ENCODE data around the gene HTR1A.

Gene HTR1A

GRCh38 chr5:63962279-63962678 lies at the start of gene HTR1A:
TSS of gene HTR1A (minus strand) at chr5:63962445. CDS start at chr5:63961719, 726 bp downstream.
- in situ Hi-C loops (cut with MboI; ENCODE audit: low sequenced_read_pairs) = no loop called here

- in situ Hi-C loops (cut with MboI; ENCODE audit: low sequenced_read_pairs) = no loop called here
These were observed 41.7 kb upstream of the HTR1A start for GRCh38 chr5:64003966-64004365.

GRCh38 chr5:64000096-64000495 lies 37.9 kb upstream of the HTR1A start:
- in situ Hi-C loops (cut with MboI; ENCODE audit: low sequenced_read_pairs) = no loop called here

GRCh38 chr5:63987053-63987452 lies 24.8 kb upstream of the HTR1A start:
- in situ Hi-C loops (cut with MboI; ENCODE audit: low sequenced_read_pairs) = no loop called here

GRCh38 chr5:63981864-63982263 lies 19.6 kb upstream of the HTR1A start:
- in situ Hi-C loops (cut with MboI; ENCODE audit: low sequenced_read_pairs) = no loop called here

GRCh38 chr5:63963926-63964325 lies 1.7 kb upstream of the HTR1A start:
- in situ Hi-C loops (cut with MboI; ENCODE audit: low sequenced_read_pairs) = no loop called here

- in situ Hi-C loops (cut with MboI; ENCODE audit: low sequenced_read_pairs) = no loop called here
These were observed 963 bp upstream of the HTR1A start for GRCh38 chr5:63963080-63963735.

GRCh38 chr5:63961598-63962161 lies 565 bp downstream of the HTR1A start:
- in situ Hi-C loops (cut with MboI; ENCODE audit: low sequenced_read_pairs) = no loop called here

- in situ Hi-C loops (cut with MboI; ENCODE audit: low sequenced_read_pairs) = no loop called here
These were observed 1.1 kb downstream of the HTR1A start for GRCh38 chr5:63961125-63961597.

GRCh38 chr5:63960646-63961045 lies 1.6 kb downstream of the HTR1A start:
- in situ Hi-C loops (cut with MboI; ENCODE audit: low sequenced_read_pairs) = no loop called here

GRCh38 chr5:63959177-63959982 lies 2.9 kb downstream of the HTR1A start:
- in situ Hi-C loops (cut with MboI; ENCODE audit: low sequenced_read_pairs) = no loop called here

GRCh38 chr5:63958654-63959053 lies 3.6 kb downstream of the HTR1A start:
- in situ Hi-C loops (cut with MboI; ENCODE audit: low sequenced_read_pairs) = no loop called here

- in situ Hi-C loops (cut with MboI; ENCODE audit: low sequenced_read_pairs) = no loop called here
These were observed 4.6 kb downstream of the HTR1A start for GRCh38 chr5:63957617-63958016.

GRCh38 chr5:63953217-63953616 lies 9.0 kb downstream of the HTR1A start:
- in situ Hi-C loops (cut with MboI; ENCODE audit: low sequenced_read_pairs) = no loop called here

GRCh38 chr5:63935103-63935502 lies 27.1 kb downstream of the HTR1A start:
- in situ Hi-C loops (cut with MboI; ENCODE audit: low sequenced_read_pairs) = no loop called here

- in situ Hi-C loops (cut with MboI; ENCODE audit: low sequenced_read_pairs) = no loop called here
These were observed 30.4 kb downstream of the HTR1A start for GRCh38 chr5:63931836-63932235.

GRCh38 chr5:63928451-63928850 lies 33.8 kb downstream of the HTR1A start:
- in situ Hi-C loops (cut with MboI; ENCODE audit: low sequenced_read_pairs) = no loop called here

- in situ Hi-C loops (cut with MboI; ENCODE audit: low sequenced_read_pairs) = no loop called here
These were observed 38.3 kb downstream of the HTR1A start for GRCh38 chr5:63923914-63924313.

GRCh38 chr5:63919763-63920478 lies 42.3 kb downstream of the HTR1A start:
- in situ Hi-C loops (cut with MboI; ENCODE audit: low sequenced_read_pairs) = no loop called here

GRCh38 chr5:63916786-63917185 lies 45.5 kb downstream of the HTR1A start:
- in situ Hi-C loops (cut with MboI; ENCODE audit: low sequenced_read_pairs) = no loop called here

- in situ Hi-C loops (cut with MboI; ENCODE audit: low sequenced_read_pairs) = no loop called here
These were observed 50.4 kb downstream of the HTR1A start for GRCh38 chr5:63911871-63912270.
